H1 (cell line): ENCODE results near the gene INHA. TPM values are rescaled to one million over a fixed set of nuclear protein-coding genes. Genes with fewer than 3 reads are reported as not detected.

Source experiments
- CTCF ChIA-PET: fragments of 300-600 bp; sonication (Branson Sonifier 250); formaldehyde crosslinking; loops from one replicate; lab custom pipeline; 2021; ENCODE audit not compliant: partially characterized antibody; lab: Charles Lee
- POLR2A ChIA-PET: fragments of 300-600 bp; sonication (Branson Sonifier 250); formaldehyde crosslinking; loops from one replicate; lab custom pipeline; 2021; ENCODE audit warnings: inconsistent platforms; ENCODE audit not compliant: partially characterized antibody; lab: Charles Lee
- DNase-seq, 2 experiments: peaks; one replicate each; pipeline versions ENCODE4 v3.0.0 to v3.0.0-alpha.2; 2010 to 2022; ENCODE audit warnings: low spot score in 2 of 2, low read depth in 1 of 2, mixed read lengths in 1 of 2
- FAIRE-seq: peaks from 2 replicates; lab custom pipeline; 2011; peaks lifted over from hg19 to GRCh38; lab: Jason Lieb, UNC
- H2AFZ ChIP-seq: 2 replicates; pipeline ENCODE4 v1.8.1; 2012; ENCODE audit warnings: low read length, inconsistent platforms
- H2AK5ac ChIP-seq: 2 replicates; pipeline ENCODE4 v1.6.1; 2013; ENCODE audit warnings: low read depth, low read length
- H2BK120ac ChIP-seq: replicated peaks from 2 replicates; pipeline ENCODE3; 2013; ENCODE audit warnings: low read depth, low read length, inconsistent platforms
- H2BK12ac ChIP-seq: 2 replicates; pipeline ENCODE4 v1.6.1; 2013; ENCODE audit warnings: low read depth, low read length
- H2BK15ac ChIP-seq: 2 replicates; pipeline ENCODE4 v1.6.1; 2013; ENCODE audit warnings: low read length
- H2BK20ac ChIP-seq: 2 replicates; pipeline ENCODE4 v1.6.1; 2013; ENCODE audit warnings: low read length
- H2BK5ac ChIP-seq: 2 replicates; pipeline ENCODE4 v1.6.1; 2013; ENCODE audit warnings: low read depth, low read length
- H3K14ac ChIP-seq: 2 replicates; pipeline ENCODE4 v1.6.1; 2013; ENCODE audit warnings: inconsistent platforms; ENCODE audit not compliant: insufficient read length
- H3K18ac ChIP-seq: 2 replicates; pipeline ENCODE4 v1.6.1; 2013; ENCODE audit warnings: low read length; ENCODE audit errors: extremely low read depth
- H3K23ac ChIP-seq: 2 replicates; pipeline ENCODE4 v1.6.1; 2013; ENCODE audit warnings: inconsistent platforms; ENCODE audit not compliant: insufficient read length
- H3K23me2 ChIP-seq: 2 replicates; pipeline ENCODE4 v1.6.1; 2013; ENCODE audit warnings: low read depth, low read length
- H3K27ac ChIP-seq: 2 replicates; pipeline ENCODE4 v1.6.1; 2011; ENCODE audit warnings: low read depth, low read length, inconsistent platforms
- H3K27me3 ChIP-seq, 4 experiments: replicated peaks in 1 of 4; 1 replicate in 1 of 4; 2 replicates in 3 of 4; pipeline versions ENCODE4 v1.6.1 to v1.8.1; 2011 to 2013; ENCODE audit warnings: low read length in 3 of 4, mild to moderate bottlenecking in 3 of 4, inconsistent platforms in 2 of 4, mixed read lengths in 2 of 4, moderate library complexity in 1 of 4; ENCODE audit not compliant: control insufficient read depth in 3 of 4, insufficient read depth in 3 of 4; ENCODE audit errors: extremely low read depth in 1 of 4
- H3K36me3 ChIP-seq, 4 experiments: 2 replicates each; pipeline versions ENCODE4 v1.6.1 to v1.8.1; 2011 to 2013; ENCODE audit warnings: mild to moderate bottlenecking in 4 of 4, low read length in 3 of 4, moderate library complexity in 2 of 4, control low read depth in 1 of 4, inconsistent platforms in 1 of 4; ENCODE audit not compliant: insufficient read depth in 4 of 4, control insufficient read depth in 2 of 4
- H3K4ac ChIP-seq: replicated peaks from 2 replicates; pipeline ENCODE3; 2013; ENCODE audit warnings: low read length, low read depth, mixed read lengths, inconsistent platforms; ENCODE audit not compliant: insufficient read length
- H3K4me1 ChIP-seq, 4 experiments: replicated peaks in 1 of 4; 1 replicate in 1 of 4; 2 replicates in 3 of 4; pipeline versions ENCODE4 v1.6.1 to v1.8.1; 2011 to 2013; ENCODE audit warnings: low read length in 3 of 4, inconsistent platforms in 2 of 4, mixed read lengths in 1 of 4; ENCODE audit not compliant: insufficient read depth in 4 of 4, control insufficient read depth in 3 of 4
- H3K4me2 ChIP-seq, 2 experiments: 2 replicates each; pipeline versions ENCODE4 v1.6.1 to v1.8.1; 2011 to 2013; ENCODE audit warnings: low read depth in 2 of 2, low read length in 2 of 2, control low read depth in 1 of 2, inconsistent platforms in 1 of 2, mild to moderate bottlenecking in 1 of 2; ENCODE audit not compliant: insufficient read depth in 1 of 2
- H3K4me3 ChIP-seq, 4 experiments: fragments of 200-600, 300-600 bp in 1 of 4; sonication (generic), shearing (Covaris generic), sonication (Bioruptor Twin) in 1 of 4; 2 replicates each; pipeline versions ENCODE4 v1.5.1 to v1.8.1; 2011 to 2016; ENCODE audit warnings: low read length in 4 of 4, low read depth in 3 of 4, control low read depth in 2 of 4, inconsistent platforms in 2 of 4, mild to moderate bottlenecking in 2 of 4, mixed read lengths in 1 of 4, moderate library complexity in 1 of 4; ENCODE audit not compliant: insufficient read depth in 2 of 4; ENCODE audit errors: extremely low read depth in 1 of 4
- H3K56ac ChIP-seq: replicated peaks from 2 replicates; pipeline ENCODE3; 2013; ENCODE audit warnings: low read depth, mild to moderate bottlenecking, mixed read lengths, low read length, inconsistent platforms; ENCODE audit not compliant: insufficient read length
- H3K79me1 ChIP-seq: 2 replicates; pipeline ENCODE4 v1.6.1; 2013; ENCODE audit warnings: low read depth, low read length, control low read depth
- H3K79me2 ChIP-seq, 2 experiments: 2 replicates each; pipeline versions ENCODE4 v1.6.1 to v1.8.1; 2012 to 2013; ENCODE audit warnings: low read length in 2 of 2, mild to moderate bottlenecking in 2 of 2, inconsistent platforms in 1 of 2; ENCODE audit not compliant: insufficient read depth in 2 of 2, control insufficient read depth in 1 of 2
- H3K9ac ChIP-seq, 4 experiments: replicated peaks in 1 of 4; 1 replicate in 1 of 4; 2 replicates in 3 of 4; pipeline versions ENCODE4 v1.6.1 to v1.8.1; 2011 to 2013; ENCODE audit warnings: low read depth in 3 of 4, low read length in 3 of 4, control low read depth in 2 of 4, mild to moderate bottlenecking in 2 of 4, moderate library complexity in 2 of 4, inconsistent platforms in 1 of 4; ENCODE audit errors: extremely low read depth in 1 of 4
- H3K9me3 ChIP-seq, 2 experiments: 2 replicates each; pipeline versions ENCODE4 v1.6.1 to v1.8.1; 2012 to 2013; ENCODE audit warnings: mild to moderate bottlenecking in 2 of 2, moderate library complexity in 2 of 2, control low read depth in 1 of 2, inconsistent platforms in 1 of 2, low read depth in 1 of 2, low read length in 1 of 2, mixed read lengths in 1 of 2; ENCODE audit not compliant: insufficient read depth in 2 of 2
- H4K20me1 ChIP-seq, 2 experiments: replicated peaks in 1 of 2; 2 replicates each; pipeline versions ENCODE3 to v1.8.1; 2011 to 2013; ENCODE audit warnings: inconsistent platforms in 2 of 2, low read length in 2 of 2, mild to moderate bottlenecking in 1 of 2; ENCODE audit not compliant: insufficient read depth in 2 of 2, control insufficient read depth in 1 of 2
- H4K5ac ChIP-seq: 2 replicates; pipeline ENCODE4 v1.6.1; 2013; ENCODE audit warnings: low read length, low read depth, mixed read lengths, inconsistent platforms; ENCODE audit not compliant: insufficient read length
- H4K8ac ChIP-seq: 2 replicates; pipeline ENCODE4 v1.8.0; 2013; ENCODE audit warnings: mild to moderate bottlenecking, moderate library complexity, low read length, inconsistent platforms; ENCODE audit not compliant: insufficient read depth; ENCODE audit errors: extremely low read depth
- H4K91ac ChIP-seq: replicated peaks from 2 replicates; pipeline ENCODE3; 2013; ENCODE audit warnings: low read length, mixed read lengths, inconsistent platforms; ENCODE audit not compliant: insufficient read length
- ASH2L ChIP-seq: fragments of 200-600, 300-600 bp; sonication (generic); IDR thresholded peaks from one replicate; pipeline ENCODE4 v1.7.1; 2017; ENCODE audit warnings: low read length
- NRF1 ChIP-seq: IDR thresholded peaks from 2 replicates; pipeline ENCODE4 v1.6.1; 2011; ENCODE audit warnings: mild to moderate bottlenecking, low read depth, low read length, improper control_type of control experiment
- SIN3A ChIP-seq, 2 experiments: IDR thresholded peaks in 1 of 2; conservative IDR thresholded peaks in 1 of 2; 2 replicates each; pipeline ENCODE4 v1.6.1; 2011 to 2012; ENCODE audit warnings: low read length in 2 of 2, improper control_type of control experiment in 1 of 2, low read depth in 1 of 2, mild to moderate bottlenecking in 1 of 2
- WGBS, 2 experiments: shearing (Covaris generic) in 1 of 2; methylation state at CpG; one replicate each; pipeline versions ENCODE4 v1.1.6 to v1.1.7; 2013 to 2015; ENCODE audit warnings: low lambda C conversion rate in 2 of 2, mixed read lengths in 2 of 2, inconsistent platforms in 1 of 2, low coverage in 1 of 2, missing lambda C conversion rate in 1 of 2; ENCODE audit not compliant: insufficient replicate concordance in 2 of 2, insufficient coverage in 1 of 2, insufficient read length in 1 of 2; ENCODE audit errors: extremely low coverage in 1 of 2, missing lambda C conversion rate in 1 of 2; 5-methylcytosine and 5-hydroxymethylcytosine counted together
- polyA plus RNA-seq, 7 experiments: library from polyadenylated mRNA; depleted of rRNA in 3 of 7; stranded (reverse) in 5 of 7; unstranded in 2 of 7; fragments of >200 nt in 5 of 7; fragments of 200-250 nt in 2 of 7; gene quantifications; 1 replicate in 5 of 7; 2 replicates in 1 of 7; 4 replicates in 1 of 7; pipeline versions ENCODE4 v1.2.1 to v1.2.3, GENCODE V29; 2011 to 2013; ENCODE audit warnings: missing spikeins in 2 of 7, mixed read lengths in 2 of 7
- total RNA-seq: library from RNA; stranded (reverse); fragmentation: NEBNext Ultra II Directional; extraction: Animal tissue kit (Norgen Biotek cat#: 25700); gene quantifications from 2 replicates; pipeline ENCODE4 v1.2.1, GENCODE V29; 2021

INHA gene
- total and polyA plus RNA-seq, 2 of the 8 experiments (the other 6 are each of a cell fraction or from before 2014, with no cell fraction given): 0.65 to 2.7 TPM

- no peak overlapping the region for H3K9ac ChIP-seq
- H4K20me1 ChIP-seq: peaks cover 0 to under 1% of the 10 kb centered on the region in 2 experiments
- H2AFZ ChIP-seq: no peak overlapping the region
- CTCF ChIA-PET: interaction anchor here (2.2 to 22.0 kb wide), 3 partner anchors 9 to 65 kb away, joined by 14 to 356 read pairs (median 356); partner anchors contain the start of gene SLC4A3
- H2BK5ac ChIP-seq: no peak overlapping the region
- POLR2A ChIA-PET: interaction anchor here (1.8 kb wide), 1 partner anchor 9 kb away, joined by 4 read pairs; no protein-coding TSS in a partner anchor
- H4K5ac ChIP-seq: no peak overlapping the region
- DNase-seq: no peak
- no peak overlapping the region for H3K18ac ChIP-seq
- H3K4me2 ChIP-seq: no peak overlapping the region
- H3K4me3 ChIP-seq: no peak overlapping the region
- 80% methylated on average over 5 of the region's 5 CpGs; no CpG with 5 or more reads in 1 of the 2 experiments for WGBS, 2 experiments
- no peak overlapping the region for H3K14ac ChIP-seq
- no peak overlapping the region for H3K56ac ChIP-seq
- H3K27me3 ChIP-seq: peaks cover 0 to 11% (median 6%) of the 10 kb centered on the region in 4 experiments; a peak in 5 of 7 replicates
- no peak overlapping the region for H4K8ac ChIP-seq
- no peak overlapping the region for H3K27ac ChIP-seq
- no peaks in the 10 kb centered on the region for H3K9me3 ChIP-seq
- no peak overlapping the region for H2BK120ac ChIP-seq
- no peak overlapping the region for H3K23ac ChIP-seq
- no peak overlapping the region for H3K4ac ChIP-seq
- H2BK12ac ChIP-seq: no peak overlapping the region
- no peaks in the 10 kb centered on the region for H3K79me1 ChIP-seq
- peaks cover 0 to 12% (median 9%) of the 10 kb centered on the region in 4 experiments; a peak in 5 of 7 replicates for H3K4me1 ChIP-seq
- no peak for FAIRE-seq
- peaks cover 3% of the 10 kb centered on the region; the same call in 1 of the 2 replicates for H3K23me2 ChIP-seq
- H2BK15ac ChIP-seq: no peak overlapping the region
- H4K91ac ChIP-seq: no peak overlapping the region
- no peaks in the 10 kb centered on the region for H3K79me2 ChIP-seq
- no peak for TF ChIP-seq ASH2L
- no peak for TF ChIP-seq SIN3A (conservative IDR thresholded peaks at IDR 0.05 in 1 of 2, IDR thresholded peaks at IDR 0.05 in 1 of 2; ENCODE audit: low read depth in 1 of 2, low read length in 2 of 2)
- no peak for TF ChIP-seq NRF1
- TF ChIP-seq, all 59 proteins: peak for 0
- H2AK5ac ChIP-seq: no peak overlapping the region
- no peaks in the 10 kb centered on the region for H3K36me3 ChIP-seq
- no peak overlapping the region for H2BK20ac ChIP-seq
Observed at GRCh38 chr2:219625179-219625578, 53.1 kb downstream of the INHA start.
